GM12878 (cell line): ENCODE data around the gene APBA1. TPM values are rescaled to one million over a fixed set of nuclear protein-coding genes. Genes with fewer than 3 reads are reported as not detected.

Experiments
- ATAC-seq: fragments of 200-7000 bp; cut with Tn5 transposase; 3 replicates; pipeline ENCODE4 v1.9.1; 2020; ENCODE audit warnings: mild to moderate bottlenecking, moderate library complexity
- BruUV-seq: library from RNA; stranded (reverse); fragments of 400-500 nt; replicated peaks from 2 replicates; lab custom pipeline; 2021; lab: Mats Ljungman, UMichigan
- CTCF ChIA-PET: fragments of 300-600 bp; sonication (Branson Sonifier 250); formaldehyde crosslinking; extraction: SDS; loops from one replicate; lab custom pipeline; 2021; ENCODE audit warnings: inconsistent platforms; lab: Yijun Ruan, JAX
- POLR2A ChIA-PET: fragments of 350-600 bp; formaldehyde crosslinking; extraction: SDS; loops from one replicate; lab custom pipeline; 2021; ENCODE audit warnings: inconsistent platforms; lab: Charles Lee
- RAD21 ChIA-PET: fragments of 300-600 bp; sonication (Branson Sonifier 250); formaldehyde crosslinking; loops from one replicate; lab custom pipeline; 2023; ENCODE audit warnings: antibody characterized with exemption; ENCODE audit not compliant: unreplicated experiment; lab: Charles Lee
- SMC1A ChIA-PET: fragments of 300-600 bp; sonication (Branson Sonifier 250); formaldehyde crosslinking; loops from one replicate; lab custom pipeline; 2023; ENCODE audit not compliant: unreplicated experiment, uncharacterized antibody; lab: Charles Lee
- DNase-seq: peaks from one replicate; pipeline ENCODE4 v3.0.0-alpha.2; 2011; ENCODE audit warnings: low read depth, low spot score
- FAIRE-seq: peaks from 3 replicates; lab custom pipeline; 2011; peaks lifted over from hg19 to GRCh38; lab: Jason Lieb, UNC
- H2AFZ ChIP-seq: 2 replicates; pipeline ENCODE4 v1.6.0; 2011; ENCODE audit warnings: low read depth, low read length, control low read depth; ENCODE audit not compliant: control insufficient read depth
- H3K27ac ChIP-seq: 2 replicates; pipeline ENCODE4 v1.5.1; 2011; ENCODE audit warnings: control low read depth; ENCODE audit not compliant: control insufficient read depth, insufficient read depth
- H3K27me3 ChIP-seq, 2 experiments: replicated peaks in 1 of 2; 2 replicates each; pipeline versions ENCODE4 v1.6.0 to v1.6.1; 2011; ENCODE audit warnings: low read length in 1 of 2; ENCODE audit not compliant: control insufficient read depth in 2 of 2, insufficient read depth in 2 of 2
- H3K36me3 ChIP-seq, 2 experiments: 2 replicates each; pipeline ENCODE4 v1.5.1; 2011; ENCODE audit warnings: low read length in 1 of 2; ENCODE audit not compliant: control insufficient read depth in 2 of 2, insufficient read depth in 2 of 2
- H3K4me1 ChIP-seq: 2 replicates; pipeline ENCODE4 v1.6.1; 2011; ENCODE audit warnings: mild to moderate bottlenecking, low read length, moderate library complexity, mixed read lengths; ENCODE audit not compliant: control insufficient read depth, insufficient read depth
- H3K4me2 ChIP-seq: 2 replicates; pipeline ENCODE4 v1.6.0; 2011; ENCODE audit warnings: control low read depth; ENCODE audit not compliant: control insufficient read depth, insufficient read depth
- H3K4me3 ChIP-seq: fragments of 200-600 bp; sonication (generic); 2 replicates; pipeline ENCODE4 v1.5.1; 2016
- H3K79me2 ChIP-seq: 2 replicates; pipeline ENCODE4 v1.6.0; 2011; ENCODE audit warnings: low read length; ENCODE audit not compliant: control insufficient read depth, insufficient read depth
- H3K9ac ChIP-seq: 2 replicates; pipeline ENCODE4 v1.8.0; 2011; ENCODE audit warnings: low read length, control low read depth, mixed read lengths; ENCODE audit not compliant: control insufficient read depth, insufficient read depth
- H3K9me3 ChIP-seq: replicated peaks from 3 replicates; pipeline ENCODE4 v1.5.1; 2011; ENCODE audit warnings: mild to moderate bottlenecking, low read length; ENCODE audit not compliant: control insufficient read depth, insufficient read depth
- H4K20me1 ChIP-seq: 2 replicates; pipeline ENCODE4 v1.6.0; 2011; ENCODE audit not compliant: control insufficient read depth, insufficient read depth
- E4F1 ChIP-seq: fragments of 450-650 bp; IDR thresholded peaks from 2 replicates; pipeline ENCODE4 v1.6.1; 2018; ENCODE audit warnings: borderline replicate concordance, mild to moderate bottlenecking; ENCODE audit not compliant: partially characterized antibody
- NFYA ChIP-seq: IDR thresholded peaks from 2 replicates; pipeline ENCODE4 v1.6.1; 2011; ENCODE audit warnings: low read depth, mild to moderate bottlenecking, low read length, improper control_type of control experiment, borderline replicate concordance
- NR2F1 ChIP-seq: fragments of 450-650 bp; conservative IDR thresholded peaks from 2 replicates; pipeline ENCODE4 v1.6.1; 2017; ENCODE audit warnings: mild to moderate bottlenecking
- SUPT20H ChIP-seq: IDR thresholded peaks from 2 replicates; pipeline ENCODE4 v1.6.1; 2011; ENCODE audit warnings: low read depth, mild to moderate bottlenecking, low read length, moderate library complexity, borderline replicate concordance; ENCODE audit not compliant: control insufficient read depth
- WGBS: methylation state at CpG from one replicate; pipeline ENCODE4 v1.1.6; 2016; ENCODE audit warnings: low lambda C conversion rate; ENCODE audit not compliant: insufficient replicate concordance, insufficient coverage; ENCODE audit errors: missing lambda C conversion rate; 5-methylcytosine and 5-hydroxymethylcytosine counted together
- in situ Hi-C: fragments of 300-500 bp; cut with MboI; formaldehyde crosslinking; loops from 9 replicates; pipeline ENCODE4 v1.14.3; 2018; ENCODE audit warnings: mixed read lengths
- intact Hi-C: fragments of 100-400 bp; cut with micrococcal nuclease; formaldehyde crosslinking; loops from one replicate; pipeline ENCODE4 v1.14.2; 2022; ENCODE audit not compliant: unreplicated experiment
- polyA plus RNA-seq, 11 experiments: library from polyadenylated mRNA; depleted of rRNA in 4 of 11; unstranded in 6 of 11; stranded (reverse) in 5 of 11; fragments of >200 nt; fragmentation: Nextera tagmentation in 4 of 11; fragmentation: Illumina TruSeq in 1 of 11; extraction: Ambion mirVana in 4 of 11; extraction: Trizol in 1 of 11; gene quantifications; 1 replicate in 1 of 11; 2 replicates in 10 of 11; pipeline versions ENCODE4 v1.2.1 to v1.2.3, GENCODE V29; 2011 to 2016; ENCODE audit warnings: inconsistent platforms in 2 of 11, missing spikeins in 2 of 11, low read depth in 1 of 11
- total RNA-seq, 4 experiments: library from RNA; depleted of rRNA in 3 of 4; stranded (reverse); fragments of >200 nt in 3 of 4; fragmentation: Illumina TruSeq in 1 of 4; extraction: Trizol in 1 of 4; gene quantifications; 2 replicates each; pipeline versions ENCODE4 v1.2.1 to v1.2.3, GENCODE V29; 2013 to 2021
- TF ChIP-seq, protein P1 (sequence below): fragments of 450-650 bp; formaldehyde crosslinking; IDR thresholded peaks from 2 replicates; pipeline ENCODE4 v1.4.0; 2020; ENCODE audit warnings: mild to moderate bottlenecking, moderate library complexity

APBA1 gene
- total and polyA plus RNA-seq, 10 of the 15 experiments (the other 5 are each of a cell fraction or from before 2014, with no cell fraction given): 0.01 to 1.3 (median 0.05) TPM; not detected in 7

- no TSS peak for BruUV-seq
- Histone ChIP-seq H3K4me1 (no peaks in the 10 kb centered on the region), H3K4me3 (no peak overlapping the region), H3K9me3 (no peaks in the 10 kb centered on the region), H4K20me1 (no peaks in the 10 kb centered on the region), H2AFZ (no peak overlapping the region), H3K9ac (no peak overlapping the region), H3K27me3 (peaks cover 0 to under 1% of the 10 kb centered on the region in 2 experiments; a peak in 2 of 4 replicates), H3K79me2 (no peaks in the 10 kb centered on the region), H3K4me2 (no peak overlapping the region), H3K36me3 (no peaks in the 10 kb centered on the region), H3K27ac (no peak overlapping the region)
- in situ Hi-C loops: no loop called here
- FAIRE-seq (no peak), ATAC-seq (no peak), DNase-seq (no peak)
- CTCF ChIA-PET: no interaction called here
- SMC1A ChIA-PET: no interaction called here
- 0% methylated on average over 1 of the region's 1 CpG for WGBS
- RAD21 ChIA-PET: no interaction called here
- TF ChIP-seq E4F1: no peak
- no peak for TF ChIP-seq SUPT20H
- no peak for TF ChIP-seq NR2F1
- POLR2A ChIA-PET: no interaction called here
- intact Hi-C loops: no loop called here
Observed at GRCh38 chr9:69653261-69653660, 18.9 kb downstream of the APBA1 start.

GRCh38 chr9:69649566-69650250 is 22.5 kb downstream of the APBA1 start:
- peaks cover 0 to 2% of the 10 kb centered on the region in 2 experiments; a peak in 1 of 4 replicates for H3K27me3 ChIP-seq
- ChIA-PET RAD21 (no interaction called here), CTCF (no interaction called here), POLR2A (no interaction called here), SMC1A (no interaction called here)
- in situ Hi-C loops (no loop called here), intact Hi-C loops (no loop called here)
- no TSS peak for BruUV-seq
- FAIRE-seq: no peak
- no peak overlapping the region for H3K9ac ChIP-seq
- DNase-seq: no peak
- H3K4me3 ChIP-seq: no peak overlapping the region
- no peak overlapping the region for H3K27ac ChIP-seq
- H2AFZ ChIP-seq: no peak overlapping the region
- WGBS: 4% methylated on average over 4 of the region's 4 CpGs
- H3K9me3 ChIP-seq: no peaks in the 10 kb centered on the region
- no peaks in the 10 kb centered on the region for H4K20me1 ChIP-seq
- H3K4me1 ChIP-seq: no peaks in the 10 kb centered on the region
- H3K36me3 ChIP-seq: no peaks in the 10 kb centered on the region
- no peak overlapping the region for H3K4me2 ChIP-seq
- no peaks in the 10 kb centered on the region for H3K79me2 ChIP-seq
- no peak for ATAC-seq
- no peak for TF ChIP-seq NFYA
- TF ChIP-seq, protein P1, sequence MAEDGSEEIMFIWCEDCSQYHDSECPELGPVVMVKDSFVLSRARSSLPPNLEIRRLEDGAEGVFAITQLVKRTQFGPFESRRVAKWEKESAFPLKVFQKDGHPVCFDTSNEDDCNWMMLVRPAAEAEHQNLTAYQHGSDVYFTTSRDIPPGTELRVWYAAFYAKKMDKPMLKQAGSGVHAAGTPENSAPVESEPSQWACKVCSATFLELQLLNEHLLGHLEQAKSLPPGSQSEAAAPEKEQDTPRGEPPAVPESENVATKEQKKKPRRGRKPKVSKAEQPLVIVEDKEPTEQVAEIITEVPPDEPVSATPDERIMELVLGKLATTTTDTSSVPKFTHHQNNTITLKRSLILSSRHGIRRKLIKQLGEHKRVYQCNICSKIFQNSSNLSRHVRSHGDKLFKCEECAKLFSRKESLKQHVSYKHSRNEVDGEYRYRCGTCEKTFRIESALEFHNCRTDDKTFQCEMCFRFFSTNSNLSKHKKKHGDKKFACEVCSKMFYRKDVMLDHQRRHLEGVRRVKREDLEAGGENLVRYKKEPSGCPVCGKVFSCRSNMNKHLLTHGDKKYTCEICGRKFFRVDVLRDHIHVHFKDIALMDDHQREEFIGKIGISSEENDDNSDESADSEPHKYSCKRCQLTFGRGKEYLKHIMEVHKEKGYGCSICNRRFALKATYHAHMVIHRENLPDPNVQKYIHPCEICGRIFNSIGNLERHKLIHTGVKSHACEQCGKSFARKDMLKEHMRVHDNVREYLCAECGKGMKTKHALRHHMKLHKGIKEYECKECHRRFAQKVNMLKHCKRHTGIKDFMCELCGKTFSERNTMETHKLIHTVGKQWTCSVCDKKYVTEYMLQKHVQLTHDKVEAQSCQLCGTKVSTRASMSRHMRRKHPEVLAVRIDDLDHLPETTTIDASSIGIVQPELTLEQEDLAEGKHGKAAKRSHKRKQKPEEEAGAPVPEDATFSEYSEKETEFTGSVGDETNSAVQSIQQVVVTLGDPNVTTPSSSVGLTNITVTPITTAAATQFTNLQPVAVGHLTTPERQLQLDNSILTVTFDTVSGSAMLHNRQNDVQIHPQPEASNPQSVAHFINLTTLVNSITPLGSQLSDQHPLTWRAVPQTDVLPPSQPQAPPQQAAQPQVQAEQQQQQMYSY (CRISPR knock-in tag): no peak
